HG02571 (cell line): ENCODE data around the gene CPXM1.

Experiments
- ATAC-seq: cut with Tn5 transposase; IDR thresholded peaks from one replicate; pipeline ENCODE4 v1.9.1; 2021; ENCODE audit warnings: mild to moderate bottlenecking, moderate library complexity; ENCODE audit not compliant: unreplicated experiment

Gene CPXM1

GRCh38 chr20:2804041-2804828 is 3.8 kb upstream of the CPXM1 start:
- ATAC-seq: no peak

GRCh38 chr20:2801286-2801728 is 880 bp upstream of the CPXM1 start:
- ATAC-seq: no peak

GRCh38 chr20:2799688-2800520 is 523 bp downstream of the CPXM1 start:
- ATAC-seq: no peak

GRCh38 chr20:2799271-2799670 is 1.2 kb downstream of the CPXM1 start:
- ATAC-seq: no peak

- ATAC-seq: no peak
Observed at GRCh38 chr20:2798814-2799213, 1.6 kb downstream of the CPXM1 start.

- no peak for ATAC-seq
Observed at GRCh38 chr20:2798095-2798805, 2.2 kb downstream of the CPXM1 start.

- ATAC-seq: no peak
Observed at GRCh38 chr20:2797136-2797983, 3.1 kb downstream of the CPXM1 start.

GRCh38 chr20:2796011-2796660 is 4.3 kb downstream of the CPXM1 start:
- no peak for ATAC-seq

GRCh38 chr20:2795451-2795850 is 5.0 kb downstream of the CPXM1 start:
- ATAC-seq: no peak

- no peak for ATAC-seq
Observed at GRCh38 chr20:2794866-2795447, 5.5 kb downstream of the CPXM1 start.

- no peak for ATAC-seq
Observed at GRCh38 chr20:2794202-2794748, 6.2 kb downstream of the CPXM1 start.

- ATAC-seq: no peak
Observed at GRCh38 chr20:2793471-2793870, 7.0 kb downstream of the CPXM1 start.

GRCh38 chr20:2783908-2784566 is 16.4 kb downstream of the CPXM1 start:
- ATAC-seq: no peak

GRCh38 chr20:2780948-2781347 is 19.5 kb downstream of the CPXM1 start:
- no peak for ATAC-seq

GRCh38 chr20:2778602-2779321 is 21.7 kb downstream of the CPXM1 start:
- no peak for ATAC-seq

- no peak for ATAC-seq
Observed at GRCh38 chr20:2775139-2775538, 25.3 kb downstream of the CPXM1 start.

GRCh38 chr20:2773812-2774211 is 26.6 kb downstream of the CPXM1 start:
- ATAC-seq: no peak

- no peak for ATAC-seq
Observed at GRCh38 chr20:2771631-2772080, 28.8 kb downstream of the CPXM1 start.
